Naive thymus-derived CD8-positive, alpha-beta T cell (primary cell): ENCODE data around the gene KRT28. TPM values are rescaled to one million over a fixed set of nuclear protein-coding genes. Genes with fewer than 3 reads are reported as not detected.

Experiments used
- ATAC-seq, 2 donors: fragments of 150-1000 bp; cut with Tn5 transposase in 1 of 2; sonication (Bioruptor Pico), chemical (Tn5 transposase) in 1 of 2; 1 replicate in 1 of 2; 2 replicates in 1 of 2; pipeline ENCODE4 v1.10.0; 2021; ENCODE audit warnings: mild to moderate bottlenecking in 2 of 2, moderate library complexity in 2 of 2
- POLR2A ChIA-PET: fragments of 350-600 bp; sonication (Branson Sonifier 250); formaldehyde crosslinking; loops from one replicate; lab custom pipeline; 2021; ENCODE audit warnings: antibody characterized with exemption; lab: Charles Lee
- DNase-seq, 10 donors: peaks; one replicate each; pipeline versions ENCODE4 v3.0.0 to v3.0.0-alpha.2; 2020 to 2022
- H3K27ac Mint-ChIP-seq, 10 donors: one replicate each; pipeline ENCODE4 v1.8.0; 2020 to 2022; ENCODE audit warnings: mild to moderate bottlenecking in 10 of 10, mixed read lengths in 10 of 10, moderate library complexity in 4 of 10, inconsistent platforms in 1 of 10
- H3K27me3 Mint-ChIP-seq, 5 donors: one replicate each; pipeline ENCODE4 v1.8.0; 2021 to 2022; ENCODE audit warnings: mixed read lengths in 5 of 5
- H3K36me3 Mint-ChIP-seq, 3 donors: one replicate each; pipeline ENCODE4 v1.8.0; 2020 to 2022; ENCODE audit warnings: mixed read lengths in 3 of 3, mild to moderate bottlenecking in 2 of 3, inconsistent platforms in 1 of 3
- H3K4me1 Mint-ChIP-seq, 4 donors: one replicate each; pipeline ENCODE4 v1.8.0; 2021 to 2022; ENCODE audit warnings: mixed read lengths in 4 of 4
- H3K4me3 Mint-ChIP-seq, 10 donors: one replicate each; pipeline ENCODE4 v1.8.0; 2020 to 2022; ENCODE audit warnings: mild to moderate bottlenecking in 10 of 10, mixed read lengths in 10 of 10, moderate library complexity in 6 of 10, inconsistent platforms in 1 of 10
- H3K9me3 Mint-ChIP-seq, 9 donors: one replicate each; pipeline ENCODE4 v1.8.0; 2020 to 2022; ENCODE audit warnings: mixed read lengths in 9 of 9, mild to moderate bottlenecking in 3 of 9, inconsistent platforms in 1 of 9, moderate library complexity in 1 of 9
- polyA plus RNA-seq, 3 donors: library from polyadenylated mRNA; unstranded; fragments of 300-500 nt; fragmentation: Illumina TruSeq; gene quantifications; one replicate each; pipeline ENCODE4 v1.2.3, GENCODE V29; 2021
- total RNA-seq, 8 experiments: library from RNA in 2 of 8; stranded (reverse) in 2 of 8; gene quantifications; one replicate each; pipeline ENCODE4 v1.2.3 and lab custom pipeline; 2021 to 2026

The KRT28 gene
- total and polyA plus RNA-seq, 5 experiments from 2014 or later = not detected

DNA sequence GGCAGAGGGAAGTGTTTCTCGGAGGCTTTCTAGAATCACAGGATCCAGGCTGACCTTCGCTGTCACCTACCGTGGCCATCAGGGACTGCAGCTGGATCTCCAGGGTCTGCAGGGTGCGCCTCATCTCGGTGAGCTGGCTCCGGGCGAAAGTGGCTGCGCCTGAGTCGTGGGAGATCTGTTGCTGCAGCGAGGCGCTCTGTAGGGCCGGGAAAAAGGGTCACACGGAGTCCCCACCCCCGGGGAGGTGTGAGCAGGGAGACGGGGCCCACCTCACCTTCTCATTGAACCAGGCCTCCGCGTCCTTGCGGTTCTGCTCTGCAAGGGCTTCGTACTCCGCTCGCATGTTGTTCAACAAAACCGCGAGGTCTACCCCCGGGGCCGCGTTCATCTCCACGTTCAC, 2.9 kb downstream of the KRT28 start:
- Mint-ChIP-seq H3K9me3 (no peaks in the 10 kb centered on the region), H3K36me3 (no peaks in the 10 kb centered on the region), H3K4me3 (no peak overlapping the region), H3K27me3 (peaks cover 13 to 41% (median 33%) of the 10 kb centered on the region in 5 donors), H3K4me1 (peaks cover 0 to 1% (median 0%) of the 10 kb centered on the region in 4 donors), H3K27ac (no peak overlapping the region)
- POLR2A ChIA-PET = no interaction called here
- DNase-seq (no peak), ATAC-seq (no peak)

DNA sequence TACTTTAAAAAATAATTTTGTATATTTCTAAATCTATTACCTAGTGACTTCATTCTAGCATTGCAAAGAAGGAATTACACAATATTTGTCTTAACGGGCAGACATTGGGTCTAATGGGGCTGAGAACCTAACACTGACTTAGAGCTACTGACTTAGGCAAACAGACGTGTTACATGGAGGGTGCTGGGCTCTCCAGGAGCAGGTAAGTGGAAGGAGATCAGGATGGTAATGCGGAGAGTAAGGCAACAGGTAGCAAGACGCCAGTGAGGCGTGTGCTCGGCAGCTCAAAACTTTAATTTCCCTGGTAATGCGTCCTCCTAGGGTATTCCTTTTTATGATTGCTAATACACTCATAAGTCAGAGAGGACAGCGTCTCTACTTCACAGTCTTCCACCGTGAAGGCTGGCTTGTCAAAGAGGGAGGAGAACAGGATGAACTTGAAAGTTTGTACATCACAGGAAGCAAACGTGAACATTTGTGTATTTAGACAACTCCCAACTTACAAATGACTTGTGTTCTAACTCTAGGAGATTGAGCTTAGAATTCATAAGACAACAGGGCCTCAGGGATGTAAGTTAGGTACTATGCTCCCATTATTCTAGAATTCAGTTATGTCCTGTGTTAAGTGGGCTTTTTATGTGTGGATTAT, 4.6 kb downstream of the KRT28 start:
- Mint-ChIP-seq H3K9me3 (no peaks in the 10 kb centered on the region), H3K36me3 (no peaks in the 10 kb centered on the region), H3K27ac (no peak overlapping the region), H3K4me3 (no peak overlapping the region), H3K27me3 (peaks cover 13 to 43% (median 33%) of the 10 kb centered on the region in 5 donors), H3K4me1 (peaks cover 0 to 1% (median 0%) of the 10 kb centered on the region in 4 donors)
- ATAC-seq = no peak
- POLR2A ChIA-PET = no interaction called here
- DNase-seq = no peak

DNA sequence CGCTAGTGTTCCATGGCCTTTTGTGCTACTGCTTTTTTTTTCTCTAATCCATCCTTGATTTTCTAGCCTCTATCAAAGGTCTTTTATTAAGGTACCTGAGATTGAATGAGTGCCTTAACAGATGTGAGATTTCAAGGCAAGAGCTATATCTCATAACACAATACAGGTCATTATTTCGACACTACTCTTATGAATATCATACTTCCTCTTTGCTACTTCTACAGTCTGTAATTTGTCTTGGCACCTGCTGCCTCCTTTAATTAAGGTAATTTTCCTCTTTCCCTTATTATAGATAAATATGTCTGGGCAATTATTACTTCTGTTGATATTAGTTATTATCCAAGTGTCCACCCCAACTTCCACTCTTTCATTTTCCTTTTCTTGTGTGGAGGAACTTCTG, 5.3 kb downstream of the KRT28 start:
- no peak for ATAC-seq
- Mint-ChIP-seq H3K9me3 (no peaks in the 10 kb centered on the region), H3K4me3 (no peak overlapping the region), H3K27ac (no peak overlapping the region), H3K27me3 (peaks cover 12 to 42% (median 33%) of the 10 kb centered on the region in 5 donors), H3K4me1 (peaks cover 0 to 1% (median 0%) of the 10 kb centered on the region in 4 donors), H3K36me3 (no peaks in the 10 kb centered on the region)
- DNase-seq = no peak
- POLR2A ChIA-PET = no interaction called here

DNA sequence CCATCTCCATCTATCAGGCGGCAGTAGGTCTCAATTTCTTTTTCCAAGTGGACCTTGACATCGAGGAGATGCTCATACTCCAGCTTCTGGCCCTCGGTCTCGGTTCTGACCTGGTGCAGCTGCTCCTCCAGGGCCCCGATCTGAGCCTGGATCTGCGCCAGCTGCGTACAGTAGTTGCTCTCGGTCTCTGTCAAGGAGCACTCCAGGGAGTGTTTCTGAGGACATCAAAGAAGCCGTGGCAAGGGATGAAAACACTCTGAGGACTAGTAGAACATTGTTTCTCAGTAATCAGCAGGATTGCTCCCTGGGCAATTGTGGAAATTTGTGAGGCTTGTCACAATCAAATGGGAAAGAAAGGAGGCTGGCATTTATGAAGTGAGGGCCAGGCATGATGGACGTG, 5.9 kb downstream of the KRT28 start:
- no peak for DNase-seq
- Mint-ChIP-seq H3K36me3 (no peaks in the 10 kb centered on the region), H3K27me3 (peaks cover 9 to 37% (median 32%) of the 10 kb centered on the region in 5 donors), H3K27ac (no peak overlapping the region), H3K4me1 (peaks cover 0 to 1% (median 0%) of the 10 kb centered on the region in 4 donors), H3K4me3 (no peak overlapping the region), H3K9me3 (no peaks in the 10 kb centered on the region)
- POLR2A ChIA-PET = no interaction called here
- ATAC-seq = no peak

DNA sequence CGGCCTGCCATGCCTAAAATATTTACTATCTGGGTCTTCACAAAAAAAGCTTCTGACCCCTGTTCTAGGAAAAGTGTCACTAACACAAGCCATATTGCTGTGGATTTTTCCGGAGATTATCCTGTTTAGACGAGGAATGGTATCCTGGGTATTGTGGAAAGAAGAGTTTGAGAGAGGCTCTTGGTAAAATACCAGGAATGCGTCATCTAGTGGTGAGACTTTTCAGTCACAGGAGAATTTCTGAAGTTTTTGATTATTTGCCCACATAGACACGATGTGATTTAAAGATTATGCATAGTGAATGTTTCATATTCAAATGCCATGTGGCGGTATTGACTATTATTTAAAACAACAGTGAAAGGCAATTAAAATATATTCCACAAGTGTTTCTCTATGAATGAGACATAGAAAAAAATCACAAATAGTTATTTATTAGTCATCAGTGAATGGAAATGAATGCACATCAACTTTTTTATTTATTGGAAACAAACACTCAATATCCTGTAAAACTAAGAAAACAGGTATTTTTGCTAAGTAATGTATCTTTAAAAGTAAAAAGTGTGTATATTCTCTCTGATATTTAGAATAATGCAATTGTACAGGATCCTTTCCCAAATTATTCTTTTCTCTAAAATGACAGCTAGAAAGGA, 7.8 kb downstream of the KRT28 start:
- Mint-ChIP-seq H3K4me3 (no peak overlapping the region), H3K27ac (no peak overlapping the region), H3K36me3 (no peaks in the 10 kb centered on the region), H3K27me3 (peaks cover 8 to 38% (median 23%) of the 10 kb centered on the region in 5 donors), H3K9me3 (no peaks in the 10 kb centered on the region), H3K4me1 (peaks cover 0 to 1% (median 0%) of the 10 kb centered on the region in 4 donors)
- POLR2A ChIA-PET = no interaction called here
- no peak for ATAC-seq
- DNase-seq = no peak

DNA sequence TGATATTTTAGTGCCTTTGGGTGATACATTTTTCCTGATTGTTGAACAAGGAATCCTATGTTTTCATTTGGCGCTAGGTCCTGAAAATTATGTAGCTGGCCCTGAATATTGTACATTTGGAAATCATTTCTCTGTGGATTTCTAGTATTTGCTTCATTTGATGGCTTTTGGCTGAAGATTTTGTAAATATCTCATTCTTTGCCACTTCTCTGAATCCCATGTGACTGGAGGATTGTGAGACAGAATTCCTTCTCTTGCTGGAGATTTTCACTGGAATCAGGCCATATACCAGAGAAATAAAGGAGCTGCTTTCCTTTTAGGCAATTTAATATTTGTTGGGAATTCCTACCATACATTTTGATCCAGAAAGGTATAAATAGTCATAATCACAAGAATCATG, 8.6 kb downstream of the KRT28 start:
- peaks cover 4 to 33% (median 16%) of the 10 kb centered on the region in 5 donors for H3K27me3 Mint-ChIP-seq
- no peak for DNase-seq
- H3K27ac Mint-ChIP-seq = no peak overlapping the region
- POLR2A ChIA-PET = no interaction called here
- H3K9me3 Mint-ChIP-seq = no peaks in the 10 kb centered on the region
- H3K4me3 Mint-ChIP-seq = no peak overlapping the region
- peaks cover 0 to 1% (median 0%) of the 10 kb centered on the region in 4 donors for H3K4me1 Mint-ChIP-seq
- no peaks in the 10 kb centered on the region for H3K36me3 Mint-ChIP-seq
- no peak for ATAC-seq

- peaks cover 18 to 66% (median 46%) of the 10 kb centered on the region in 5 donors for H3K27me3 Mint-ChIP-seq
- DNase-seq (no peak), ATAC-seq (no peak)
- no peaks in the 10 kb centered on the region for H3K36me3 Mint-ChIP-seq
- no peak within 1 kb of the TSS for H3K27ac Mint-ChIP-seq
- no peak within 1 kb of the TSS for H3K4me3 Mint-ChIP-seq
- POLR2A ChIA-PET = interaction anchor here (0.7 kb wide), 1 partner anchor 20 kb away, joined by 3 read pairs; no protein-coding TSS in a partner anchor
- H3K4me1 Mint-ChIP-seq = peaks cover 2 to 8% (median 4%) of the 10 kb centered on the region in 4 donors
- no peaks in the 10 kb centered on the region for H3K9me3 Mint-ChIP-seq
Observed at GRCh38 chr17:40782450-40782849, 17.3 kb downstream of the KRT28 start, which contains the start of gene KRT27. KRT27 (minus strand) TSS chr17:40782550; CDS start chr17:40782493, 57 bp downstream.

GRCh38 chr17:40779181-40779909, 20.4 kb downstream of the KRT28 start:
- peak overlapping the region; percentile 16 to 80 (median 60) for H3K4me3 Mint-ChIP-seq
- no peaks in the 10 kb centered on the region for H3K36me3 Mint-ChIP-seq
- no peaks in the 10 kb centered on the region for H3K9me3 Mint-ChIP-seq
- H3K27ac Mint-ChIP-seq = peak overlapping the region in 1 of 10 donors; percentile 61
- POLR2A ChIA-PET = no interaction called here
- H3K27me3 Mint-ChIP-seq = peaks cover 24 to 75% (median 66%) of the 10 kb centered on the region in 5 donors
- DNase-seq = peak in 5 of 10 donors; percentile 2 to 42 (median 14)
- H3K4me1 Mint-ChIP-seq = peaks cover 2 to 8% (median 4%) of the 10 kb centered on the region in 4 donors
- peak; percentile 90 to 97 for ATAC-seq

DNA sequence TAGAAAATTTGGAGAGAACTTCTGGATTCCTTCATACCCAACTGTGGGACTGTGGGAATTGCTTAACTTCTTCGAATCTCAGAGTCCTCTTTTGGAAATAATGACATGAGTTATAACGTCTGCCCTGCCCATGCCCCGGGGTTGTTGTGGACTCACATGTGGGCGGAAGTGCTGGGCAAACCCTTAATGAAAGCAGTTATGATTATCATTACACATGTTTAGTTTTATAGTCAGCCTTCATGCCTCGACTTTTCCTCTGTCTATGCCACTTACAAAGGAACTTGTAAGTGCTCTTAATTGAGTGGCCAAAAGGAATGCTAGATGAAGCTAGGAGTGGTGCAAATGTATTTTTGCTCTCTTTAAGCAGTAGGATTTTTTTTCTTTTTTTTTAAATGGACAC, 21.3 kb downstream of the KRT28 start:
- Mint-ChIP-seq H3K4me1 (peaks cover 2 to 8% (median 4%) of the 10 kb centered on the region in 4 donors), H3K27me3 (peaks cover 24 to 74% (median 64%) of the 10 kb centered on the region in 5 donors)

DNA sequence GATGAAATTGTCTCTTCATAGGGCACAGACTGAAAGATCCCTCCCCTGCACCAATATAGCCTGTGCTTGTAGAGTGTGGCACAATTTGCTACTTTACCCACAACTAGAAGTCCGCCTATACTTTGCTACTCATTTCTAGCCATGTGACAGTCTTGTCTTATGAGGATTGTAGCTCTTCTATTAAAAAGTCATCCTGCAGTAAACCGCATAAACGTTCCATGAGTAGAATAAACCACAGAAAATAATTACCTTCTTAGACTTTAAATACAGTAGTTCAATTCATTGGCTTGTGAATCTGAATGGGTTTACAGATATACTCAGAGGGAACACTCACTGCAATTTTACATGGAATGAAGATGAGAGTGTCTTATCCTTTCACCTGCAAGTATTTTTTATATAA, 21.8 kb downstream of the KRT28 start:
- Mint-ChIP-seq H3K4me1 (peaks cover 2 to 8% (median 4%) of the 10 kb centered on the region in 4 donors), H3K4me3 (no peak overlapping the region), H3K9me3 (no peaks in the 10 kb centered on the region), H3K27ac (no peak overlapping the region), H3K27me3 (peaks cover 20 to 72% (median 59%) of the 10 kb centered on the region in 5 donors), H3K36me3 (no peaks in the 10 kb centered on the region)
- ATAC-seq = no peak
- DNase-seq = no peak
- POLR2A ChIA-PET = no interaction called here

More for the DNA sequence above, 21.3 kb downstream of the KRT28 start:
- H3K27ac Mint-ChIP-seq = no peak overlapping the region
- H3K9me3 Mint-ChIP-seq = no peaks in the 10 kb centered on the region
- POLR2A ChIA-PET = no interaction called here
- ATAC-seq (no peak), DNase-seq (no peak)
- H3K4me3 Mint-ChIP-seq = no peak overlapping the region
- H3K36me3 Mint-ChIP-seq = no peaks in the 10 kb centered on the region

- ATAC-seq = no peak
- H3K9me3 Mint-ChIP-seq = no peaks in the 10 kb centered on the region
- H3K27ac Mint-ChIP-seq = no peak overlapping the region
- no peak overlapping the region for H3K4me3 Mint-ChIP-seq
- H3K36me3 Mint-ChIP-seq = no peaks in the 10 kb centered on the region
- H3K4me1 Mint-ChIP-seq = peaks cover 2 to 8% (median 4%) of the 10 kb centered on the region in 4 donors
- peaks cover 21 to 76% (median 63%) of the 10 kb centered on the region in 5 donors for H3K27me3 Mint-ChIP-seq
- no peak for DNase-seq
- POLR2A ChIA-PET = no interaction called here
Observed at GRCh38 chr17:40777459-40777858, 22.3 kb downstream of the KRT28 start.

DNA sequence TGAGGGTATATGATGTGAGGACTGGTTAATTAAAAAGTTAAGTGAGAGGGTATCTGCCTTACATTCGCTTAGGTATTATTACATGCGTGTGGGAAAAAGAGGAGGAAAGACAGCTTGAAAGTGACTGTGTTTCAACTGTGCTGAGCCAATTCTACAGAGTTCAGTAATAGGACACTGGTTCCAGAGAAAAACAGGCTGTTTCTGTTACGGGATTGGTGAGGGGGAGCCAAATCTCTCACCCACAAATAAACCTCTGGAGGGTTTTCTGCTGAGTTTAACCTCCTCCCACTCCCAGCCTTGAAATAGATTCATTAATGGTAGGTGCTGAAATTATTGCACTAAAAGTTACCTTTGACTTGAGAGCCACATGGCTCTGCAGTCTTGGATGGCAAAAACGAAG, 23.8 kb downstream of the KRT28 start:
- no peak for DNase-seq
- POLR2A ChIA-PET = no interaction called here
- no peak overlapping the region for H3K4me3 Mint-ChIP-seq
- H3K36me3 Mint-ChIP-seq = no peaks in the 10 kb centered on the region
- H3K27ac Mint-ChIP-seq = no peak overlapping the region
- ATAC-seq = no peak
- H3K4me1 Mint-ChIP-seq = peaks cover 2 to 8% (median 4%) of the 10 kb centered on the region in 4 donors
- H3K9me3 Mint-ChIP-seq = no peaks in the 10 kb centered on the region
- peaks cover 28 to 74% (median 60%) of the 10 kb centered on the region in 5 donors for H3K27me3 Mint-ChIP-seq

DNA sequence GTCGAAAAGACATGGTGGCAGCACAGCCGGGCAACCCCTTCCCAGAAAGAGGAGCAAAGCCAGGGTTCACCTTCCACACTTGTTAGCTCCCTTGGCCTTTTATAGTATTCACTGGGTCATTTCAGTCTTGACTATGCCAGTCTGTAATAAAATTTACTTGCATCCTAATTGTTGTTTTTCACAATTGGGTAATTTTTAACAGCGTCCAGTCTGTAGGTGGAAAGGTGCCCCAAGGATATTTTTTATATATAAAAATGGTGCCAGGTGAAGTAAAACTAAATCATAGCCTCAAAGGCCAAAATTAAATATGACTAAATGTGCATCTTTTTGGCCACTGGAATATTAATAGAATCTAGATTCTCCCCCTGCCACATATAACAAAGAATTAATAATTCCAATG, 27.7 kb downstream of the KRT28 start, which contains the start of gene KRT26:
TSS of gene KRT26 (minus strand) at position 101 of the 400 bp plus-strand sequence. CDS start at position 13, 88 bp downstream.
- Mint-ChIP-seq H3K27me3 (peaks cover 16 to 52% (median 41%) of the 10 kb centered on the region in 5 donors), H3K9me3 (no peaks in the 10 kb centered on the region)
- POLR2A ChIA-PET = no interaction called here

More for the DNA sequence above, 27.7 kb downstream of the KRT28 start, which contains the start of gene KRT26:
- ATAC-seq = no peak
- Mint-ChIP-seq H3K4me1 (no peaks in the 10 kb centered on the region), H3K4me3 (no peak within 1 kb of the TSS), H3K36me3 (no peaks in the 10 kb centered on the region), H3K27ac (no peak within 1 kb of the TSS)
- no peak for DNase-seq
